Psoas muscle (tissue), 8 donors: ENCODE measurements around the gene SLC17A8. TPM values are rescaled to one million over a fixed set of nuclear protein-coding genes. Genes with fewer than 3 reads are reported as not detected.

Experiments used
- ATAC-seq, 4 donors: fragments of 200-7000 bp; cut with Tn5 transposase; one replicate each; pipeline ENCODE4 v1.9.1; 2020; ENCODE audit warnings: moderate library complexity in 3 of 4, mild to moderate bottlenecking in 2 of 4
- DNase-seq, 2 donors: peaks; one replicate each; pipeline ENCODE4 v3.0.0-alpha.2; 2020
- H3K27ac ChIP-seq: fragments of 200-600 bp; one replicate; pipeline ENCODE4 v1.8.0; 2022
- H3K27me3 ChIP-seq, 3 donors: fragments of 200-600 bp in 1 of 3; one replicate each; pipeline versions ENCODE4 v1.6.1 to v1.8.0; 2013 to 2022; ENCODE audit warnings: low read length in 2 of 3, mild to moderate bottlenecking in 2 of 3, moderate library complexity in 1 of 3; ENCODE audit not compliant: insufficient read depth in 3 of 3
- H3K36me3 ChIP-seq, 2 donors: fragments of 200-600 bp in 1 of 2; one replicate each; pipeline versions ENCODE4 v1.6.1 to v1.8.0; 2013 to 2022; ENCODE audit warnings: low read depth in 1 of 2, mild to moderate bottlenecking in 1 of 2, moderate library complexity in 1 of 2; ENCODE audit not compliant: insufficient read depth in 1 of 2
- H3K4me1 ChIP-seq: fragments of 200-600 bp; one replicate; pipeline ENCODE4 v1.8.0; 2022
- H3K4me3 ChIP-seq: fragments of 200-600 bp; one replicate; pipeline ENCODE4 v1.8.0; 2022; ENCODE audit warnings: mild to moderate bottlenecking
- H3K9me3 ChIP-seq: fragments of 200-600 bp; one replicate; pipeline ENCODE4 v1.8.0; 2022
- WGBS, 3 donors: extraction: QIAGEN DNeasy Blood & Tissue Kit; methylation state at CpG; one replicate each; pipeline versions ENCODE4 v1.1.6 to v1.1.7; 2013; 5-methylcytosine and 5-hydroxymethylcytosine counted together
- intact Hi-C, 2 donors: fragments of 100-400 bp; cut with DNase I; formaldehyde crosslinking; loops; one replicate each; pipeline versions ENCODE4 v1.11.0 to v1.14.2; 2022
- polyA plus RNA-seq, 3 donors: library from polyadenylated mRNA; stranded (reverse); fragments of 200-250 nt; gene quantifications; one replicate each; pipeline ENCODE4 v1.2.3, GENCODE V29; 2013
- total RNA-seq, 4 donors: library from RNA; stranded (reverse); fragmentation: NEBNext Ultra II Directional in 2 of 4; extraction: Animal tissue kit (Norgen Biotek cat#: 25700) in 2 of 4; gene quantifications; one replicate each; pipeline versions ENCODE4 v1.2.1 to v1.2.4, GENCODE V29; 2021 to 2023
- TF ChIP-seq, protein P1 (sequence below): fragments of 200-600 bp; IDR thresholded peaks from one replicate; pipeline ENCODE4 v1.8.0; 2022; ENCODE audit warnings: antibody characterized with exemption
- donor health status: healthy with polysubstance abuse.
- donor health status: DM: no; HTN: no; CAD: no; lungs with moderate emphysema.
- donor health status: Bipolar disorder and iron deficiency.
- donor health status: healthy.
- donor health status: DM: yes; HTN: yes; CAD: no.
- donor health status: DM: no; HTN: no; CAD: no.
- donor health status: DM: no; HTN: no; CAD: no.
- donor health status: DM: yes; HTN: yes; CAD: no.

The SLC17A8 gene
- total and polyA plus RNA-seq, 7 donors = 0.08 TPM; not detected in 6

DNA sequence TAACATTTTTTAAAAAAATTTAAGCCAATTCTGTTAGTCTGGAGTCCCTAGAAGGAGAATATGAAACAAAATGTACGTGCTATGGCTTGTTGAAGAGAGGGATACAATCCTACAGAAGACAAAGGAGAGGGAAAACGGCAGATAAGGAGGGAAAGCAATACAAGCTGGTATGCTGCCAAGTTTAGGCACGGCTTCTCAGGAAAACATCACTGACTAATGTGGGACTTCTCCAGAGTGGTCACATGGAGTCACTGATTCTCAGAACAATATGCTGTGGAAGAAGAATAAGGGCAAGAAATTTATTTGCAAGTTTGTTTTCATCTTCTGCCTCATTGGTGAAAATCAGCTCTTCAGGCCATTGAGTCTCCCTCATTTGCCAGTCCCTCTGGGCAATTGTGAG lies 93.9 kb downstream of the SLC17A8 start:
- Histone ChIP-seq H3K4me1 (no peaks in the 10 kb centered on the region), H3K36me3 (no peaks in the 10 kb centered on the region), H3K27ac (no peak overlapping the region), H3K27me3 (no peaks in the 10 kb centered on the region), H3K4me3 (no peak overlapping the region), H3K9me3 (no peaks in the 10 kb centered on the region)
- intact Hi-C loops = no loop called here
- ATAC-seq = no peak
- DNase-seq = no peak
- WGBS, 3 donors = 33 to 40% (median 39%) methylated on average over 3 of the region's 3 CpGs
- TF ChIP-seq, protein P1, sequence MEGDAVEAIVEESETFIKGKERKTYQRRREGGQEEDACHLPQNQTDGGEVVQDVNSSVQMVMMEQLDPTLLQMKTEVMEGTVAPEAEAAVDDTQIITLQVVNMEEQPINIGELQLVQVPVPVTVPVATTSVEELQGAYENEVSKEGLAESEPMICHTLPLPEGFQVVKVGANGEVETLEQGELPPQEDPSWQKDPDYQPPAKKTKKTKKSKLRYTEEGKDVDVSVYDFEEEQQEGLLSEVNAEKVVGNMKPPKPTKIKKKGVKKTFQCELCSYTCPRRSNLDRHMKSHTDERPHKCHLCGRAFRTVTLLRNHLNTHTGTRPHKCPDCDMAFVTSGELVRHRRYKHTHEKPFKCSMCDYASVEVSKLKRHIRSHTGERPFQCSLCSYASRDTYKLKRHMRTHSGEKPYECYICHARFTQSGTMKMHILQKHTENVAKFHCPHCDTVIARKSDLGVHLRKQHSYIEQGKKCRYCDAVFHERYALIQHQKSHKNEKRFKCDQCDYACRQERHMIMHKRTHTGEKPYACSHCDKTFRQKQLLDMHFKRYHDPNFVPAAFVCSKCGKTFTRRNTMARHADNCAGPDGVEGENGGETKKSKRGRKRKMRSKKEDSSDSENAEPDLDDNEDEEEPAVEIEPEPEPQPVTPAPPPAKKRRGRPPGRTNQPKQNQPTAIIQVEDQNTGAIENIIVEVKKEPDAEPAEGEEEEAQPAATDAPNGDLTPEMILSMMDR = no peak

DNA sequence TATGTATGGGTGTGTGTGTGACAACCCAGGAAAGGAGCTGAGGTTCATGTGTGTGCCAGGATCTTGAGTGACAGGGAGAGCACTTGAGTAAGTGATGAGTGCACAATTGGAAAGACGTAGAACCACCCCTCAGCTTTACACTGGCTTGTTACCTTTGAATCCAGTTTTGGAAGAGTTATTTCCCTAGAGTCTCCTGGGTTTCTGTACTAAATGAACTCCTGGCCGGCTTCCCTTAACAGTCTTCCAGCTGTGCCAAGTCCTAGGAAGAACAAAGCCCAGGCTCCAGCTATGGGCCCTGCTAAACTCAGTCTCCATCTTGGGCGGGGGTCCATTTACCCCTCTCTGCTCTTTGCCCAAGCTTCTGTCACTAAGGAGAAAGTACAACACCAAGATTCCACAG lies 97.1 kb downstream of the SLC17A8 start:
- 28 to 39% (median 36%) methylated on average over 3 of the region's 3 CpGs for WGBS, 3 donors
- Histone ChIP-seq H3K4me1 (no peaks in the 10 kb centered on the region), H3K27me3 (no peaks in the 10 kb centered on the region), H3K9me3 (no peaks in the 10 kb centered on the region), H3K4me3 (no peak overlapping the region), H3K36me3 (no peaks in the 10 kb centered on the region), H3K27ac (no peak overlapping the region)
- no peak for ATAC-seq
- no peak for DNase-seq
- intact Hi-C loops = no loop called here
- TF ChIP-seq, protein P1 = no peak

GRCh38 chr12:100455896-100456295 lies 99.0 kb downstream of the SLC17A8 start:
- ATAC-seq (no peak), DNase-seq (no peak)
- intact Hi-C loops = no loop called here
- TF ChIP-seq, protein P1 = no peak
- Histone ChIP-seq H3K27ac (no peak overlapping the region), H3K27me3 (no peaks in the 10 kb centered on the region), H3K9me3 (no peaks in the 10 kb centered on the region), H3K4me1 (no peaks in the 10 kb centered on the region), H3K36me3 (no peaks in the 10 kb centered on the region), H3K4me3 (no peak overlapping the region)
- WGBS, 3 donors = 69 to 70% (median 70%) methylated on average over 3 of the region's 3 CpGs

GRCh38 chr12:100458191-100458590 lies 101.3 kb downstream of the SLC17A8 start:
- TF ChIP-seq, protein P1 = no peak
- ATAC-seq (no peak), DNase-seq (no peak)
- H3K27me3 ChIP-seq = no peaks in the 10 kb centered on the region
- no peak overlapping the region for H3K4me3 ChIP-seq
- no peaks in the 10 kb centered on the region for H3K9me3 ChIP-seq
- H3K27ac ChIP-seq = no peak overlapping the region
- H3K36me3 ChIP-seq = no peaks in the 10 kb centered on the region
- intact Hi-C loops = no loop called here
- 63 to 78% (median 73%) methylated on average over 4 of the region's 4 CpGs for WGBS, 3 donors
- H3K4me1 ChIP-seq = no peaks in the 10 kb centered on the region

DNA sequence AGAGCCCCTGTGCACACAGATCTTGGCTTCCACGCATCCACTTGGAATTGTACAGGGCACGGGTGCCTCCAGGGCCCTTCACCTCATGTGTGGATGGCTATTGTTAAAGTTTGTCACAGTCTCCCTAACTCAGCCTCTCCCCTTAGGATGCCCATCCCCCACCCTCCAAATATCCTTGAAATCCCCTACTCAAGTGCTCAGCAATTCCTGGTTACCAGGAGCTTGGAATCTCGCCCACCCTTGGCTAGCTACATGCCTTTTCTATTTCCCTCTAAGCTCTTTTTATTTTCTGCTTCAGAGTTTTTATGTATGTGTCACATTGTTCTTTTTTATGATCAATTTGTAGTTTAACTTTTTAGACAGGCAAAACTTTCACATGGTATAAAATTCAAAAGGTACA lies 103.8 kb downstream of the SLC17A8 start:
- no peak for ATAC-seq
- H3K27me3 ChIP-seq = no peaks in the 10 kb centered on the region
- WGBS, 3 donors = 47 to 58% (median 54%) methylated on average over 3 of the region's 3 CpGs
- TF ChIP-seq, protein P1 = no peak
- no peak overlapping the region for H3K27ac ChIP-seq
- H3K9me3 ChIP-seq = no peaks in the 10 kb centered on the region
- intact Hi-C loops = no loop called here
- H3K4me1 ChIP-seq = no peaks in the 10 kb centered on the region
- DNase-seq = no peak
- no peaks in the 10 kb centered on the region for H3K36me3 ChIP-seq
- H3K4me3 ChIP-seq = no peak overlapping the region
